GM21526 (cell line): ENCODE measurements around the gene TMEM9.

Experiments
- ATAC-seq: cut with Tn5 transposase; IDR thresholded peaks from one replicate; pipeline ENCODE4 v1.9.1; 2021; ENCODE audit warnings: moderate library complexity; ENCODE audit not compliant: unreplicated experiment, low FRiP score

Gene TMEM9

DNA sequence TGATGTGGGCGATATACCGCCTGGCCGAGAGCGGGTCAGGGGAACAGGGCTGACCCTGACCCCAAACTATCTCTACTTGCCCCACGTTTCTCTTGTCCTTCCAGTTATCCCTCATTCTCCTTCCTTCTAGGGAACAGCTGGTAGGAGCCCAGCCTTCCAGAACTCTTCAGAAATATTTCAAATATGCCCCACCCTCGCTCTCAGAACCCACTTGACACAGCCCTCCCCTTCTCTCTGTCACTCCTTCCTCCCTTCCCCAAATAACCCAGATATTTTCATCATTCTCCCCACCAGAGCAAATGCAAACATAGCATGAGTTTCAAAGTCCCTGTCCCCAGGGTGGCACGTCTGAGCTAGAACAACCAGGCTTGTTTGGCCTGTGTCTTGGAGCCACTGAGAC lies 43.1 kb downstream of the TMEM9 start:
- no peak for ATAC-seq

DNA sequence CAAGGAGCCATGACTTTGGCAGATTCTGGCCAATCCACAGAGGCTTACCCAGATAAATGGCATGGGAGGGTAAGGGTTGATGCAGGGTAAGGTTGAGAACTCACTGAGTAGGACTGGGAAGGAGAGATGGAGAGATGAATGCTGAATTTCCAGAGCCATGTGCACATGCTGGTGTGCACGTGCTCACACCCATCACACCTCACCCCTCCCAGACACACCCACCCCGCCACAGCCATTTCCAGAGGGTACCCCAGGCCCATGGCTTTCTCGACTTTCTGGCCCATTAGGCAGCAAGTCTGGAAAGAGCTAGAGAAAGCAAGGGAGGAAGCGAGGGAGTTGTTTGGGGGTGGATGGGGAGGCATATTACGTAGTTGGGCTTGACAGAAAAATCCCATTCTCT lies 43.7 kb downstream of the TMEM9 start:
- no peak for ATAC-seq

DNA sequence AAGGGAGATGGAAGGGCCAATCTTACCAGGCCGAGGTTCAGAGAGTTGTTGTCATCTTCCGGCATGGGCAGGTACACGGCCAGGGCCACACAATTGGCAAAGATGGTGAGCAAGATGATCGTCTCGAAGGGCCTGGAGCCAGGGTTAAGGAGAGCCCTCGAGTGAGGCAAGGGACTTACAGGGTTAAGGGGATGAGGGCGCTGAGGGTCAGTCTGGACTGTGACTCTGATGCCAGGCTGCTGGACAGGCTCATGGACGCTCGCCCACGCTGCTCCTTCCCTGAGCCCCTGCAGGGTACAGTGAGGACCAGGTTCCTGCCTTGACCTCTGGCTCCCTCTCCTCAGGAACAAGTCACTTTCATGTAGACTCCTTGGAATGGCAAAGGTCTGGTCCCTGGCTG lies 44.1 kb downstream of the TMEM9 start:
- no peak for ATAC-seq

DNA sequence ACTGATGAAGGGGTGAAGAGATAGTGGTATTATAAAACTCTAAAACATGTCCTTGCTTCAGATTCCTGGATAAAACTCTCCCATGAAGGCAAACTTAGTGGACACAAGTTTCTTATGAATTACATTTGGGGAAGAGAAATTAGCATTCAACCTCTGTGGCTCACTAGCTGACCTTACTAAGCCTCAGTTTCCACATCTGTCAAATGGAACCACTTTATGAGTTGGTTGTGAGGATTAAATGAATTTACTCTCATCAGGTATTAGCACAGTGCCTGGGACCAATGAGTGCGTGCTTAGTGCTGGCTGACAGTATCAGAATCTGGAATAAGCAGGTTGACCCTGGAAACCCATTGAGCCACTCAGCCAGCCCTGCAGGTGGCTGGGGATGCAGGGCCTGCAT lies 44.6 kb downstream of the TMEM9 start:
- no peak for ATAC-seq

DNA sequence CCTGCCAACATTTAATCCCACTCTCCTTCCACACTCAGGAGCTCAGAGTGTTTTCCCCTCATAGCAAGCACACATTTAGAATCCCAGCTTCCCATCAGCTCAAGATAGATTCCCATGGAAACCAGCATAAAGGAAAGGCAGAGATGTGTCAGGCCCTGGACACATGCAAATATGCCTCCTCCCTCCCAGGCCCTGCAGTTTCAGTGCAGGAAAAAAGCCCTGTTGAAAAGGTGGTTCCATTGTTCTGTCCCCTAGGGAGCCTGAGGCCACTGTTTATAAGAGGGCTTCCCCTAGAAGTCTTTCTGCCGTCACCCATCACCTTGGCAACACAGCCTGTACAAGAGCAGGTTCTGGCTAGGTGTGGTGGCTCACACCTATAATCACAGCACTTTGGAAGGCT lies 45.7 kb downstream of the TMEM9 start:
- ATAC-seq = no peak

DNA sequence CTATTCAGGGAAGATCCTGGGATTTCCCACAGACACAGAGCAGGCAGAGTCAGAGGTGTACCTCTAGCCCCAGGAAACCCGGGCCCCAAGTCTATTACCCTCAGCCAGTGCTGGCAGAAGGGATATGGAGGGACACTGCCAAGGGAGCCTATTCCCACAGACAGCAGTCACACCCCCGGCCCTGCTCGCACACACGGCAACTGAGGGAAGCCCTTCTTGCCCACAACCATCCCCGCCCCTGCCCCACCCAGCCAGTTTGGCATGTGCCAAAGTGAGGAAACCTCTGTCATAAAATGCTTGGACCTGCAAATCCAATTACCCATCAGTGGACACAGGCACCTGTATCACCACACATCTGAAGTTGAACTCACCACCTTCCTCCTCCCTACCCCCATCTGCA lies 48.6 kb downstream of the TMEM9 start:
- no peak for ATAC-seq

DNA sequence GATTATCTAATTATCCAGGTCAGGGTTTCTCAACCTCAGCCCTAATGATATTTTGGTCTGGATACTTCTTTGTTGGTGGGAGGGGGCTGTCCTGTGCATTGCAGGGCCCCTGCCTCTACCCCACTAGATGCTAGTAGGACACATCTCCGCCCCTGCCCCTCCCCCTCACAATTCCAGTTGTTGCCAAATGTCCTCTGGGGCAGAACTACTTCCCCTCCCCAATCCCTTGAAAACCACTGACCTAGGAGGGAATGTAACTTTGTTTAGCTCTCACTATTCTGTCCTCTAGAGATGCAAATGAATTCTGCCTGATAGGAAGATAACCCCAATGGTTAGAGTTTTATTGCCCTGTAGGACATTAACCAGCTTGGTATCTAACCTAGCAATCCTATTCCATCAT lies 50.1 kb downstream of the TMEM9 start:
- ATAC-seq = no peak

DNA sequence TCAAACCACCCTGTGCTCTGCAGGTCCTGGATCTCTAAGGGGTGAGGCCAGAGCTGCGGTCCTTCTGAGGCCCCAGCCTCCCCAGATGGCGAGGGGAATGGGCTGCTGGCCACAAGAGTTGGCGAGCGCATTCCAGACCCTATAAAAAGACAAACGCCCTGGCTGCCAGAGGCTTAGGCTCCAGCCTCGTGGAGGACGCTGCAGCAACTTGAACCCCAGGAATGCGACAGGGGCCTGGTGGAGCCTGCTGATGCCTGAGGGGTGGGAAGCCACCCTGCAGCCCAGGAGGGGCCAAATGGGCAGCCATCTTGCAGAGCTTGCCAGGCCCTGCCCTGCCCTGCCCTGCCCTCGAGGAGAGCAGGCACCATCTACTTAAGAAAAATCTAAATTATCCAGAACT lies 50.6 kb downstream of the TMEM9 start:
- no peak for ATAC-seq

DNA sequence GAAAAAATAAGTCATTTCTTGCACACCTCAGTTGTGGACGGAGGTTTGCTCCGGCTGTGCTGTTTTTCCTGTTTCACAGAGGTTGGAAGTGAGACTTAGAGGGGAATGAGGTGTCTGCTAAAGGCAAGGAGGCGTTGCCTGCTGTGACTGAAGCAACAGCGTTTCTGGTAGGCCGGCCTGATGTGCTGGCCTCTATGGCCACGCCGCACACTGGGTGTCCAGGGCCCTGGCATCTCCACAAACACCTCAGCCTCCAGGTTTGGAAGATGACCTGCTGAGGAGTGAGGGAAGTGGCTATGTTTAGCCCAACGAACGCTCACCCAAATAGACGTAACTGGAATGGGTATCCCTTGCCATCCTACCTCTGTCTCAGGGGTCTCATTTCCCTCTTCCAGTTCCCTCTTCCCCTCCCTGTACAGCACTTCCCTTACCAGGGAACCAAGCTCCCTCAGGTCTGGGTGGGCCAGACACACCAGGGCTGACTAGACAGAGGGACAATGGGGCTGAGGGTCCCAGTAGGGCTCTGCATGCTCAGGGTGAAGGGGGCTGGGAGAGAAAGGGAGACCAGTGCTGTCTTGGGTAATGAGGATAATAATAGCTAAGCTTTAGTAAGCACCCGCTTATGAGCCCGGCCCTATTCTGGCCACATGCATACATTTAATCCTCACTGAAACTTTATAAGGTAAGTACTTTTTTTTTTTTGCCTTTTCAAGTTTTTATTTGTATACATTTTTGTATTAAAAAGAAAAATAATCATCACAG lies 53.9 kb downstream of the TMEM9 start:
- no peak for ATAC-seq

DNA sequence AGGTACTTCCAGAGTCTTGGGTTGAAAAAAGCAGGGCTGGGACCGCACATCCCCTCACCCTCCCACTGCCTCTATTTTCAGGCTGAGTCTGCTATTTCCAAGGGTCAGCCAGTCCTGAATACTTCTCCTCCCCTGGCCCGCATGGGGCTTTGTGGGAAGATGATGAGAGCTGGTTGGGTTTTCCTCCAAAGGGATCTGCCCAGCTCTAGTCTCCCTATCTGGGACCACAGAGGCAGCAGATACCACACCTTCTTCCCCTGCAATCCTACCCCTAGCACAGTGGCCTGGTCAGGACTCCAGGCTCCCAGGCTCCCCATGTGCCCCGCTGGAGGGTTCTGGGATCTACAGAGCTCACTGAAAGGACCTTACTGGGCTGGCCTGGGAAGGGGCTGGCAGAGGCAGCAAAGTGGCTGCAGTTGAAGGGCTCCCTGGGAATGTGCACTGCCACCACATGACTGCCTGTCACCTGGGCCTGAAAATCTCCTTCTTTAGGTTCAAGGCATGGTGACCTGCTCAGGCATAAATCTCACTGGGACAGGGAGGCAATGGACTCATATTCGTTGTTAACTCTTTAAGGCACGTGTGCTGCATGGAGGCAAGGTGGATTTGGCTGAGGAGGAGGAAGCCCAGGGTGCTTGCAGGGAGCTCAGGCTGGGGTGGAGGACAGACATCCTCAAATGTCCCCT lies 55.1 kb downstream of the TMEM9 start:
- no peak for ATAC-seq

DNA sequence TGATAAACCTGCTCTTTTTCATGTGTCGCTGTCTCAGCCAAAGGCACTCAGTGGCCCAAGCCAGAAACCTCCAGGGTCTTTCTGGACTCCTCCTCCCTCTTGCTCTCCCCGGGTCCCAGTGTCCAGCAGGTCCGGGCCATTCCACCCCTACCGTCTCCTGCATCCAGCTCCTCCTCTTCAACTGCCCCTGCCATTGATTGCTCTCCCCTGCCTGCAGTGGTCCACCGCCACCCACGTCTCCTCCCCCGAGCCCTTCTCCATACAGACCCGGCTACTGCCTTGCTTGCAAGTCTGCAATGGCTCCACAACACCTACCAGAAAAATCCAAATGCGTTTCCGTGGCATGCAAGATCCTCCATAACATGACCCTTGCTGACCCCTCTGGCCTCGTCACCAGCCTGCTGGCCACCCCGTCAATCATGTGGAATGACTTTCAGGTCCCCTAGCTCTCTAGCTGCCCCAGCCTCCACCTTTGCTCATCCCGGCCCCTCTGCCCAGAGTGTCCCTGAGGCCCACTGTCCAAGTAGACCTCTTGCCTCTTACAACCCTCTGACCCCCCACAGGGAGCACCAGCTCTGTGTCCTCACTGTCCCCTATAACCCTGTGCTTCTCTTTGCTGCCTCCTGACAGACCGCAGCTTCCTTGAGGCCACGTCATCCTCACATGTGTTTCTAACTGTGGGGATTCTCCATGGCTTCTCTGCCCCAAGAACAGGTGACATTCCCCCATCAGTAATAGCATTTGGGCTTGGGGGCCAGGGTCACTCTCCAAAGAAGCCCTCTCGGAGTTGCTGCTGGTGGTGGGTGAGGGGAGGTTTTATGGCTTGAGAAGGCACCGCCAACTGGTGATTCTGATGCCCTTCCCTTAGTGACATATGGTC lies 57.1 kb downstream of the TMEM9 start:
- no peak for ATAC-seq

DNA sequence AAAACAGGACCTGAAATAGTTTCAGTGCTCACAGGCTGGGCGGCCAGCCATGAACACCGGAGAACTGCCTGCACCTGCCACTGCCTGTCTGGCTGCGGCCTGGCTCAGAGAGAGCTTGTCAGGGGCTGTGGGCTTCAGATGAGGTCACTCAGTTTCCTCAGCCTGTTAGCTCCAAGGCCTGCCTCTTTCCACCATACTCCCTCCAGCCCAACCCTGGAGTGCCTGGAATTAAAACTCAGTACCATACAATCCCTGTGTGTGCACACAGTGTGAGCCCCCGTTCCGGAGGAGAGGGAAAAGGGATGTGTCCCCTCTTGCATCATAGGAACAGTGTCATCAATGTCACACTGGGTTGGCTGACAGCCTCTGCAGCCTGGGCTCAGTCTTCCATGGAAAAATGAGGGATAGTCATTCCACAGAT lies 58.2 kb downstream of the TMEM9 start:
- no peak for ATAC-seq

DNA sequence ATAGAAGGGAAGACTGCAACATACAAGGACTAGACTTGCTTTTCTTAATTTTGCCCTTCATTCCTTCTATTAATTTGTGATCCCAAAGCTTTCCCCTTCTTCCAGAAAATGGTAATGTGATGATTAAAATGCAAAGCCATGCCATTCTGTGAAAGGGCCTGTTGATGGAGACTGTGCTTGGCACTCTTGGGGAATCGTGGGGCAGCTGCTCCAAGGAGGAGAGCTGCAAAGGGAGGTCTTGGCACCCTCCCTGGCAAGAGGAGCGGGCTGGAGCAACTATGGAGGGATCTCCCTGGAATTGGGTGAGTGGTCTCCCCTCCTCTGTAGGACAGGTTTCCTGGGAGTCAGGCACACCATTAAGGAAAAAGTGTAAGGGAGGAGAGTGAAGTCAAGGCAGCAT lies 58.7 kb downstream of the TMEM9 start:
- ATAC-seq = no peak

DNA sequence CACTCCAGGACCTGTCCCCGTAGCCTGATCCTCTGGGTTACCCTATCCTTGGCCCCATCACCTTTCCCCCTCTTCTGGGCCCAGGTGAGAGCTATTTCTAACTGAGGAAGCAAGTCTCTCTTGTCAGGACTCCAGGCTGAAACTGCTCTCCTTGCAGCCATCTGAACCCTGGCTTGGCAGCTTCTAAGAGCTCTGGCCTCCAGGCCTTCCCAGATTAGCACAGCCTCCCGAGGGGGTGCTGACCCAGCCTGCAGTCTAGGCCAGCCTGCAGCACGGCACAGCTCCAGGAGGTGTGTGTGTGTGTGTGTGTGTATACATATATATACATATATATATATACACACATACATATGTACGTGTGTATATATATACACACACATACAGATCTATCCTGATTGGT lies 59.4 kb downstream of the TMEM9 start:
- no peak for ATAC-seq

DNA sequence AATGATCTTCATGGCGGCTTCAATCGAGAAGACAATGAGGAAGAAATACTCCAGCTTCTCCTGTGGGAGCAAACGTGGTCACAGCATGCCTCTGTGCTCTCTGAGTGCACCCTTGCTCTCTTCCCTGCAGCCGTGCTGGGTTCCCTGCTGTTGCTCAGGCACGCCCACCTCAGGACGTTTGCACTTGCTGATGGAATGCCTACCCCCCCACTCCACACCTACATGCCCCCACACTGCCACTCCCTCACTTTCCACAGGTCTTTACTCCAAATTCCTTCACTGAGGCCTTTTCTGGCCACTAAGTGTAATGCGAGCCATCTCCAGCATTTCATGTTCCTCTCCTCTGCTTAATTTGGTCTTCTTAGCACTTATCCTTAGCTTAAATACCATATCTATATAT lies 60.3 kb downstream of the TMEM9 start:
- no peak for ATAC-seq

DNA sequence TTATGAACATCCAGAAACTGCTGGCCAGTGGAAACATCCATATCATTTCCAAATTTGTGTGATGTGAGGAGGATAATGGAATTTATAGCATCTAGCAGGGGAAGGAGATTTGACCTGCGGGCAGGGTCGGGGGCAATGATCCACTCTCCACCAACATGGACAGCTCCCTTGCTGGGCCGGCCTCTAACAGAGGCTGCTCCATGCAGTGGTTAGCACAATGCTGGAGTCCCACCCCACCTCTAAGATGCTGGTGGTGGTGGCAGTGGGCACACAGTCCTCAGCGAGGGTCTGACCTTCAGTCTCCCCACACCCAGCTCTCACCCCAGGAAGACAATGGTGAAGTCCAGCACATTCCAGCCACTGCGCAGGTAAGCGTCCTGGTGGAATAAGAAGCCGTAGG lies 60.7 kb downstream of the TMEM9 start:
- no peak for ATAC-seq

DNA sequence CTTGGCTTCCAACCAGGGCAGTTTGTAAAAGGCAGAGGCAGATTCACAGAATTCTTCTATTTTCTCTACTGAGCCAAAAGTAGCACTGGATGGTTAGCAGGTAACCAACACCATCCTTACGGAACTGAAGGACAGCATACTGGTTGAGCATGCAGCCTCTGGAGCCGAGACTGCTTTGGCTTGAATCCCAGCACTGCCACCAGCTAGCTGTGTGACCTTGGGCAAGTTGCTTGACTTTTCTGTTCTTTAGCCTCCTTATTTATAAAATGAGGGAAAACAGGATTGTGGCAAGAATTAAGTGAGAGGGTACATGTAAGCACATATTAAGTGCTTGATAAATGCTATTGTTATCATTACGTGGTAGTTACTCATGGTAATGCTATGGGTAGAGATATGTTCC lies 61.5 kb downstream of the TMEM9 start:
- ATAC-seq = no peak

DNA sequence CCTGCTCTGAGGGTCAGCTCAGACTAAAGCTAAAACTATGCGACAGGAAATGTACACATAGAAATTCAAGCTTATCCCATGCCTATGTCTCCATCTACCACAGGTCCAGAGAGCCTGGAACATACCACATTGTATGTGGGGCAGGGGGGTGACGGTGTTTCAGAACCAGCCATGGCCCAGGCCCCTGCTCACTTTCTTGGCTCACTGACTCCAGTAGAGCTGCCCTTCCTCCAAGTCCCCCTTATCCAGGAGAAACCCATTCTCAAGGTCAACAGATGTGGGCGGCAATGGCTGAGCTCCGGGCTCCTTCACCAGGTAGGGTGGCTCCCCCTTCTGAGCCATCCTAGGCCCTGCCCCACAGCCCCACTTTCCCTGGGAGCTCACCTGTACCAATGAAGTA lies 63.0 kb downstream of the TMEM9 start:
- no peak for ATAC-seq

DNA sequence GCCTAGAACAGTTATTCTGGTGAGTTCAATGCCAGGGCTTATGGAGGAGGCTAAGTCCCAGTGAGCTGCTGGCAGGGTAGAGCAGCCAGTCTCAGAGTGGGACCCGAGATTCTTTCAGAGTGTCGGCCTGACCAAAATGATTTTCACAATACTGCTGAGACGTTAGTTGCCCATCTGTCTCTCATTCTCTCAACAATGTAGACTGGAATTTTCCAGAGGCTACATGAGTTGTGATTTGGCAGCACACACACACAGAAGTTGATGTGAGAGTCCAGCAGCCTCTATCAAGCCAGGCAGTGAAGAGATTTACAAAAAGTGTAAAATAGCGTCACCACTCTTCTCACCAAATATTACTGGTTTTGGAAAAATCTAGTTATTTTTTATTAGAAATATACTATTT lies 63.7 kb downstream of the TMEM9 start:
- no peak for ATAC-seq

DNA sequence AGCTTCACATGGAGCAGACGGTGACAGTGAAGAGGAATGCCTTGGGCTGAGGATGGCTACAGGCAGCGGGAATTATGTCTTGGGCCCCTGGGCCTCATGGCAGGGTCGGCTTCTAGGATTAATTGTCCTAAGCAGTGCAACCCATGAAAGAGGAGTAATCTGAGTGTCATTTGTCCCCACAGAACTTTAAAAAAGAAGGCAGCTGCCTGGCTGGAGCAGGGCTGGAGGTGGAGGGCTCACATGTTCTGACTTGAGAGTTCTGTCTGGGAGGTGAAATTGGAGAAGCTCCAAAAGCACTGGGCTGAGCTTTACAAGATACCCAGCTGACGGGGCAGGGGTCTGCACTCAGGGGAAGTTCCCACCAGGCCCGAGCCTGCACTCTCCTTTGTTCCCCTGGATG lies 64.7 kb downstream of the TMEM9 start:
- no peak for ATAC-seq

DNA sequence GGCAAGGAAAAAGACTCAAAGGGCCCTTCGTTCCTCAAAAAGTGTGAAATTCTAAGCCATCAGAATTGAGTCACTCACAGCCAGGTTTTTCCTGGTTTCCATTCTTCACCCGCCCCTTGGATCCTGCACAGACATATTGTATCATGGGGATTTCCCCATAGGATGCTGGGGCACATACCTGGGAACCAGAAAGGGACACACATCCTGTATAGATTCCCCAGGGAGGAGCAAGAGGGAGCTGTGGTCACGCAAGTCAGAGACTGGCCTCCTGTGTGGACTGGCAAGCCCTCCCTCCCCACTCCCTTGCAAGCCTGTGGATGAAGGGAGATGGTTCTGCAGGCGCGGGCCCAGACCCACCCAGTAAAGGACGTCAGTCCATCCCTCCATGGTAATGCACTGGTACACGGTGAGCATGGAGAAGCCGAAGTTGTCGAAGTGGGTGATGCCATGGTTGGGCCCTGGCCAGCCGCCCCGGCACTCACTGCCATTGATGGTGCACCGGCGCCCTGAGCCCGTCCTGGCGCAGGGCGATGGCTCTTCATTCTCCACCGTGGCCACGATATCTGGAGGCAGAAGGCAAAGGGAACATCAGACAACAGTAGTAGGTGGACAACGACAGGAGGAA lies 65.3 kb downstream of the TMEM9 start:
- no peak for ATAC-seq
